Measurements from ENCODE around the gene SDS.

SDS gene, protein sequence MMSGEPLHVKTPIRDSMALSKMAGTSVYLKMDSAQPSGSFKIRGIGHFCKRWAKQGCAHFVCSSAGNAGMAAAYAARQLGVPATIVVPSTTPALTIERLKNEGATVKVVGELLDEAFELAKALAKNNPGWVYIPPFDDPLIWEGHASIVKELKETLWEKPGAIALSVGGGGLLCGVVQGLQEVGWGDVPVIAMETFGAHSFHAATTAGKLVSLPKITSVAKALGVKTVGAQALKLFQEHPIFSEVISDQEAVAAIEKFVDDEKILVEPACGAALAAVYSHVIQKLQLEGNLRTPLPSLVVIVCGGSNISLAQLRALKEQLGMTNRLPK

DNA sequence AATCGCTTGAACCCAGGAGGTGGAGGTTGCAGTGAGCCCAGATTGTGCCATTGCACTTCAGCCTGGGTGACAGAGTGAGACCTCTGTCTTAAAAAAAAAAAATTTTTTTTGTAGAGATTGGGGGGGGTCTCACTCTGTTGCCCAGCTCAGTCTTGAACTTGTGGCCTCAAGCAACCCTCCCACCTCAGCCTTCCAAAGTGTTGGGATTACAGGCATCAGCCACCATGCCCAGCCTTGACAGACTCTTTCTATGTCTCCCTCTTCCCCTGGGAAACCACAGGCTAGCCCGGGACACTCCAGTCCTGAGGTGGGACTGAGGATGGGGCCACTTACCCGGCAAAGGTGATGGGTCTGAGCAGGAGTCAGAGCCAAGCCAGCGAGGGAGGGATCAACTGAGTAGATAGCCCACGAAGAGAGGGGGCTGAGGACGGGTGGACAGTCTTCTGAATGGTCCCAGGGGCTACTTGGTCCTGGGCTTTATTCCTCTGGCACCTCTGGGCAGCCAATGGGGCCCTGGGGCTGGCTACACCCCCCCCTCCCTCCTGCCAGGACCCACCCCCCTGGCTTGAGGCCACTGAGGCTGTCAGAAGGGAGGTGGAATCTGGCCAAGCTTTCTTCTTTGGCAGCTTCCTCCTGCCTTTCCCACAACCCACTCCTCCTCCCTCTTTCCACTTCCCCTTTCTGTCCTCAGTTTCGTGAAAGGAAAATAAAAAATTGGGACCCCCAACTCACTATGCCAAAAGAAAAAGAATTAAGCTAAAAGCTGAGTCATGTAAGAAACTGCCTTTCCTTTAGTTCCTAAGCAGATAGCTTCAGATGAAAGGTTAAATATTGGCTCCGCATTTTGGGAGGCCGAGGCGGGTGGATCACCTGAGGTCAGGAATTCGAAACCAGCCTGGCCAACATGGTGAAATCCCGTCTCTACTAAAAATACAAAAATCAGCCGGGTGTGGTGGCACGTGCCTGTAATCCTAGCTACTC, at the start of gene SDS:
Gene SDS, minus strand, starts transcription at position 453 of the 981 bp plus-strand sequence. CDS start 4,179 bp downstream, outside the sequence.
- no peak within 1 kb of the TSS for H3K4me3 ChIP-seq (ENCODE audit: low read depth, low read length)

DNA sequence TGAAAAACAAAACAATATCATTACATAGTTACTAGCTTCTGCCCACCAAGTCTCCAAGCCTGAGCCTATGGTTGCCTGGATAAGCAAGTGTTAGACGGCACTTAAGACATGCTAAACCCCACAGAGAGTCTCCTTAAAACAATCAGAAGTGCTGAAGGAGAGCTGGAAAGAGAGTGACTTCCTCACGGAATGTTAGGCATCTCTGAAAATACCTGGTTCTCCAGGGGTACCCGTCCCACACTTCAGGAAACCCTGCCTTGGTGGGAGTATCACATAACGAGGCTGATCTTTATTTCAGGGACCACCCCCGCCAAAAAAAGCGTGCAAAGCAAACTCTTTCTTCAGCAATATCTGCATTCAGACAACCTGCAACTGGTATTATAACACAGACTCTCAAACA, 49.6 kb upstream of the SDS start:
- DNase-seq (ENCODE audit: low read depth): no peak
- no peak overlapping the region for H3K4me3 ChIP-seq (ENCODE audit: low read depth, low read length)

More for the DNA sequence above, at the start of gene SDS:
- DNase-seq (ENCODE audit: low read depth): no peak

DNA sequence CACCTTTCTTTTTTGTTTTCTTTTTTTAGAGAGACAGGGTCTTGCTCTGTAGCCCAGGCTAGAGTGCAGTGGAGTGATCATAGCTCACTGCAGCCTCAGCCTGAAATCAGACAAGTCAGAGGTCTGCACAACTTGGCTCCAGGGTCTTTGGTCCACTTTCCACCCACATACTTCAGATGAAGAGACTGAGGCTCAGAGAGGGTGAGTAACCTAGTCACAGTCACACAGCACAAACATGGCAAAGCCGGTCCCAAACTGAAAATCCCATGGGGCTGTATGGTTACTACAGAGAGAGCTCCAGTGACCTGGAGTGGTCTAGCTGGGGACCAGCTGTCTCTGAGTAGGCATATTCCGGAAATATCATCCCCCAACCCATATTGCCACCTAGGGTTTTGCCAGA, 48.8 kb upstream of the SDS start:
- DNase-seq (ENCODE audit: low read depth): no peak
- H3K4me3 ChIP-seq (ENCODE audit: low read depth, low read length): no peak overlapping the region

DNA sequence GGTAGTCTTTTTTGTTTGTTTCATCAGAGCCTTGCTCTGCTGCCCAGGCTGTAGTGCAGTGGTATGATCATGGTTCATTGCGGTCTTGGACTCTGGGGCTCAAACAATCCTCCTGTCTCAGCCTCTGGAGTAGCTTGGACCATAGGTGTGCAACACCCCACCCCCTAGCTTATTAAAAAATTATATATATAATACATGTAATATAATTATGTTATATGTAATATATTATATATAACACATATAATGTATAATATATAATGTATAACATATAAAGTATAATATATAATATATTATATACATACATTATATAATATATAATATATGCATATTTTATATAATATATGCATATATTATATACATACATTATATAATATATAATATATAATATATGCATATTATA, 46.2 kb upstream of the SDS start:
- DNase-seq (ENCODE audit: low read depth): no peak
- no peak overlapping the region for H3K4me3 ChIP-seq (ENCODE audit: low read depth, low read length)

DNA sequence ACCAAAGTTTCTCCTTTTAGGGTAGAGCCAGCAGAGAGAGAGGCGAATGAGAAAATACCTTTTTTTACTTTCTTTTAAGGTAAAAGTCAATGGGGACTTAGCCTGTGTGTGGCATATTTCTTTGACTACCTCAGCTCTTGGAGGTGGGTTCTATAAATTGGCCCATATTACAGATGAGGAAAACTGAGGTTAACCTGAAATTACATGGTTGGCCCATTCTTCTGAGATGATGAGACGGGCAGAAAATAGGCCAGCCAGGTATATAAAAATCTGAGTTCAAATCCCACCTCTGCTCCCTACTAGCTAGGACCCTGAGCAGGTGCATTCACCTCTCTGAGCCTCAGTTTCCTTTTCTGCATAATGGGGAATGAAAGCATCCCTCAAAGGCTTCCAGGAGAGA, 45.6 kb upstream of the SDS start:
- H3K4me3 ChIP-seq (ENCODE audit: low read depth, low read length): no peak overlapping the region
- no peak for DNase-seq (ENCODE audit: low read depth)

DNA sequence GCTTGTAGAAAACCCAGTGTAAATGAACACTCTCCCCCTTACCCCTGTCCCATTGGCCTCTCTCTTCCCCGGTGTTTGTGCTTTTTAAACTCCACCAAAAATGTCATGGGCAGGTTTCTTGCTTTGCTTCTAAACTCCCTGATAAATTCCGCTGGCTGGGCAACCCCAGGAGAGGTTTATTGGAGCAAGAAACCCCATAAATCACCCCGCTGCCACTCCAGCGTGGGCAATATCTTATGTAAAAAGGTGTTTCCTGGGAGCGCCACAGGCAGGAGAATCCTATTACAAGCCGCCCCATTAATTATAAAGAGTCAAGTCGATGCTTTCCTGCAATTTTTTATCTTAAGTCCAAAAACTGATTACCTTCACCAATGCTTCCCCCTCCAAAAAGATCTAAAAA, 45.2 kb upstream of the SDS start:
- no peak for DNase-seq (ENCODE audit: low read depth)
- no peak overlapping the region for H3K4me3 ChIP-seq (ENCODE audit: low read depth, low read length)

DNA sequence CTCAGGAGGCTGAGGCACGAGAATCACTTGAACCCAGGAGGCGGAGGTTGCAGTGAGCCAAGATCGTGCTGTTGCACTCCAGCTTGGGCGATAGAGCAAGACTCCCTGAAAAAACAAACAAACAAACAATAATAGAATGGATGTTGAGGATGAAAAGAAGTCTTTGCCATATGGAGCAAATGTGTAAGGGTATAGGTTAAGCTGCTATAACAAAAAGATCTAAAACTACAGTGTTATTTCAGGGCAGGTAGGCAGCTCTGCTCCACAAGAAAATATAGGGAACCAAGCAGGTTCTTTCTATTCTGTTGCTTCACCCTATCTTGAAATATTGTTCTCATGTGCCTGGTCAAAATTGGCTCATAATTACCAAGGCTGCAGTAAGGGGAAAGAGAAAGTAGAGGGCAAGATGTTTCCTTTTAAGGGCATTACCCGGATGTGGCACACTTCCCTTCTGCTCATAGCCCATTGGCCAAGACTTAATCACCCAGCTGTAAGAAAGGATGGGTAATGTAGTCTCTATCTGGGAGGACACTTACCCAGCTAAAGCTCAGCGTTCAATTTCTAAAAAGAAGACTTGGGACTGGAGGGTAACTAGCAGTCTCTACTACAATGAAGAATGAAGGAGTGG, 42.0 kb upstream of the SDS start:
- no peak overlapping the region for H3K4me3 ChIP-seq (ENCODE audit: low read depth, low read length)
- DNase-seq (ENCODE audit: low read depth): no peak

DNA sequence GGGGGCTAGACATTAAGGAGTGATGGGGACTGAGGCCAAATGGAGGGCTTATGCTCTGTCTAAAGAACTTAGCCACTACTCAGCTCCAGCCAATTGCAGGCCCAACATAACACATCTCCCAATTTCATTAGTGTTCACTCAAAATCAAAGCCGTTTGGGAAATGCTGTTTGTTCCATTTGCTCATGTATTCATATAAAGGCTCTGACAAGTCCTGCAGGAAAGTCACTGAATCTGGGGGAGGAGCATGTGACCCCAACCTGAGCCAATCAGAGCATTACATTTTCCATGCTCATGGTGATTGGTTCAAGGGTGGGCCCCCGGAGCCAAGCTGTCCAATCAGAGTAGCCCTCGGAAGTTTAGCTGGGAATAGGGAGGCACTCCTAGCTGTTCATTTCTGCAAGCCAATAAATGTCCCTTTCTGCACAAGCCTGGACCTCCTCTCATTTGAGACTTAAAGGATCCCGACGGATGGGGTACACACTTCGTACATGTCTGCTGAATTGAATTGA, 39.4 kb upstream of the SDS start:
- DNase-seq (ENCODE audit: low read depth): no peak
- H3K4me3 ChIP-seq (ENCODE audit: low read depth, low read length): no peak overlapping the region

DNA sequence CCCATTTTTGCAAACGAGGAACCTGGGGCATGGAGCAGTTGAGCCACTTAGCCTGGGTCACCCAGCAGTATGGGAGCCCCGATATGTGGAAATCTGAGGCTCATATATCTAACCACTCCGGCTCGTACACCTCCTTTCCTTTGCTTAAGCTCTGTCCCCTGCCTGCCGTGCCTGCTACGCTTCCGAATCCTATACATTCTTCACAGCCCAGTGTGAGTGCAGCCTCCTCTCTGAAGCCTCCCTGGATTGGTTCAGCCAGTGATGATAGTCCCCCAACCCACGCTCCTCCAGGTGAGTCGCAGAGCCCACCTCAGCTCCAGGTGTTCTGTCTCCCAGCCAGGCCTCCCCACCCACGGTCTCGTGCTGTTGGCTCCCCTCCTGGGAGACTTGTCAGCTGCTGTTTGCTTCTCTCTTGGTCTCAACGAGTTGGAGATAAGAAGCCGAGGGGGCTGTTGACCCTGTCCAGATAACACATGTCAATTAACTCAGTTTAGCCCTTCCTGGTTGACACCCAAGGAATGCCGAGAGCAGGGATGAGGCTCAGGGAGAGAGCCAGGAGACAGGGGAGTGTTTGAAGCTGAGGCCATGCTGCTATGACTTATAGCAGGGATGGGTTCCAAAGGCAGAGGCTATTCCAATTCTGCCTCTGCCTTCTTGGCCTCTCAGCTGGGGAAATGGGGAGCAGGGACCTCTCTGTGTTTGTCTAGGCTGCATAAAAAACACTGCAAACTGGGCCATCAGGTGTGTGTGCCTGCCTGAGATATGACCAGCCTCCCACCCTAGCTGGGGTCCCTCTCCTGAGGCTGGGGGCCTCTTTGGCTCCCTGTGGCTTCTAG, 37.5 kb upstream of the SDS start:
- no peak overlapping the region for H3K4me3 ChIP-seq (ENCODE audit: low read depth, low read length)
- DNase-seq (ENCODE audit: low read depth): no peak

DNA sequence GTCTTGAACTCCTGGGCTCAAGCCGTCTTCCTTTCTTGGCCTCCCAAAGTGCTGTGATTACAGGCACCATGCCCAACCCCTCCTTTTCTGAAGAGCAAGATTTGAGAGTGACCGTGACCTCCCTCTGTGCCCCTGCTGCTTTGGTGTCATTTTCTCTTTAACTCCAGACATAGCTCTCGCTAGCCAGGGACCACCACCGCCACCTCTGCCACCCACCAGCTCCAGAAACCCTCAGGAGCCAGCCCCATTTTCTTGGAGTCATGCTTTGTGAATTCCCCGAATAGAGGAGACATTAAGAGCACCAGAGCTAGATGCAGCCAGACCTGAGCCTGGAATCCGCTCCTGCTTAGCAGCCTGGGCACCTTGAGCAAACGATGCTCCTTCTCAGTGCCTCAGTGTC, 36.6 kb upstream of the SDS start:
- no peak overlapping the region for H3K4me3 ChIP-seq (ENCODE audit: low read depth, low read length)
- no peak for DNase-seq (ENCODE audit: low read depth)

DNA sequence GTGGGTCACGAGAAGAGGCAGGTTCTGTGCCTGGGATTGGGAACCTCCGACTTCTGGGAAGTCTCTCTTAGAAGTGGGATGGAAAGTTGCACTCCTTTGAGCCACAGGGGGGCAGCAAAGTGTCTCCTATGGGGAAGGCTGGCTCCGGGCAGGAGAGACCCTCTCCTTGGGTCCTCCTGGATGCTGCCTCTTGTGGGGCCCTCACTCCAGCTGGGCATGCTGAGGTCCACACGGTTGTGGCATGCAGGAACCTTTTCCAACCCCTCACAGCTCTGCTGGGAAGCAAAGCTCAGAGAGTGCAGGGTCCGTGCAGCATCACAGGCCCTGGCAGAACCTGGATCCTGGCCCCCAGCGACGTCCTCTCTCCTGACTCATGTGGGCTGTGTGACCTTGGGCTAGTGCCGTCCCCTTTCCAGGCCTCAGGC, 35.9 kb upstream of the SDS start:
- DNase-seq (ENCODE audit: low read depth): no peak
- no peak overlapping the region for H3K4me3 ChIP-seq (ENCODE audit: low read depth, low read length)

DNA sequence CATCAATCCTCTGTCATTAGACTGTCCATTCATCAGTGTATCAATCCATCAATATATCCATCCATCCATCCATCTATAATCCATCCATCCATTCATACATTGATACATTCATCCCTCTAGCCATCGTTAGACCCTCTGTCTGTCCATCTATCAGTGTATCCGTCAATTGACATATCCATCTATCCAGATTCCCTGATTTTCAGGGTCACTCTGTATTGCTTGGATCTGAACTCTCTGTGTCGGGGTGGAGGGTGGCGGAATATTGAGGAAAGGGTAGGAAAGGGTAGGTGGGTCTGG, 35.6 kb upstream of the SDS start:
- no peak overlapping the region for H3K4me3 ChIP-seq (ENCODE audit: low read depth, low read length)
- no peak for DNase-seq (ENCODE audit: low read depth)

DNA sequence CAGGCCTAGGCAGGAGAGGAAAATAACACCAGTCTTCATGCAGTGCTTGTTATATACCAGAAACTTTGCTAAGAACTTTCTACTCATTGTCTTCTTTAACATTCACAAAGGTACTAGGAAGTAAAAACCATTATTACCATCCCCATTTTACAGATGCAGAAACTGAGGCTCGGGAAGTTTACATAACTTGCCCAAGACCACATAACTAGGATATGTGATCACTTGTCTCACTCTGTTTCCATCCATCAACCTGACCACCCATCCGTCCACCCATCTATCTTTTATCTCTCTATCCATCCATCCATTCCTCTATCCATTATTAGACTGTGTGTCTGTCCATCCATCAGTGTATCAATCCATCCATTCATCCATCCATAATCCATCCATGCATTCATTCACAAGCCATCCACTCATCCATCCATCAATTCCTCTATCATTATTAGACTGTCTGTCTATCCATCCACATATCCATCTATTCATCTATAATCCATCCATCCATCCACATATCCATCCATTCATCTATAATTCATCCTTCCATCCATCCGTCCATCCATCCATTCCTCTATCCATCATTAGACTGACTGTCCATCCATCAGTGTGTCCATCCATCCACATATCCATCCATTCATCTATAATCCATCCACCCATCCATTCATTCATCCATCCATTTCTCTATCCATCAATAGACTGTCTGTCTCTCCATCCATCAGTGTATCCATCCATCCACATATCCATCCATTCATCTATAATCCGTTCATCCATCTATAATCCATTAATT, 35.0 kb upstream of the SDS start:
- H3K4me3 ChIP-seq (ENCODE audit: low read depth, low read length): no peak overlapping the region
- DNase-seq (ENCODE audit: low read depth): no peak

DNA sequence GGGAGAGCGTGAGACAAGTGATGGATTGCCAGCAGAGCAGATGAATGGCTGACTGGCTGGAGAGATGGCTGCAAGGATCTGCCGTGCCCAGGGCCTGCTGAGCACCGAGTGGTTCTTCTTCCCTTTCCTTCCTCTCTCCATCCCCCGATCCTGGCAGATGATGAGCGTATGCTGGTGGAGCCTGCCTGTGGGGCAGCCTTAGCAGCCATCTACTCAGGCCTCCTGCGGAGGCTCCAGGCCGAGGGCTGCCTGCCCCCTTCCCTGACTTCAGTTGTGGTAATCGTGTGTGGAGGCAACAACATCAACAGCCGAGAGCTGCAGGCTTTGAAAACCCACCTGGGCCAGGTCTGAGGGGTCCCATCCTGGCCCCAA, 34.0 kb upstream of the SDS start:
- no peak overlapping the region for H3K4me3 ChIP-seq (ENCODE audit: low read depth, low read length)
- DNase-seq (ENCODE audit: low read depth): no peak

DNA sequence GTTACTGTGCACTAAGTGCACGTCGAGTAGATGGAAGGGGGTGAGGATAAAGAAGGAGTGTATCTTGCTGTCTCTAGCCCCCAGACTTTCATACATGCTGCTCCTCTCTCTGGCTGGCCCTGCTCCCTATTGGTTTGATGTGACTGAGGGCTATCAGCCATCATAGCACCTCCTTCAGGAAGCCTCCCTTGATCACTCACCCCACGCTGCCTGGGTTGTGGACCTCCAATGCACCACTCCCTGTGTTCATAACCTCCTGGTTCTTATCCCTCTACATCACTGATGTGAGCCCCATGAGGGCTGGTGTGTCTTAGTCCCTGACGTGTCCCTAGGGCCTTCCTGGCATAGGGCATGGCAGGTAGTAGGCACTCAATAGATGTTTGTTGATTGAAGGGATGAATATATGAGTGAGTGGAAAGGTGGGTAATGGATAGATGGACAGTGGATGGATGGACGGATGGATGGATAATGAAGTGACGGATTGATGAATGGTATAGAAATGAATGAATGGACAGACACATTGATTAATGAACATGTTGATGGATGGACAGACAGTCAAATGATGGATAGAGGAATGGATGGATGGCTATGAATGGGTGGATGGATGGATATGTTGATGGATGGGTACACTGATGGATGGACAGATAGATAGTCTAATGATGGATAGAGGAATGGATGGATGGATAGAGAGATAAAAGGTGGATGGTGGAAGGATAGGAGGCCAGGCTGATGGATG, 33.5 kb upstream of the SDS start:
- DNase-seq (ENCODE audit: low read depth): no peak
- H3K4me3 ChIP-seq (ENCODE audit: low read depth, low read length): no peak overlapping the region

DNA sequence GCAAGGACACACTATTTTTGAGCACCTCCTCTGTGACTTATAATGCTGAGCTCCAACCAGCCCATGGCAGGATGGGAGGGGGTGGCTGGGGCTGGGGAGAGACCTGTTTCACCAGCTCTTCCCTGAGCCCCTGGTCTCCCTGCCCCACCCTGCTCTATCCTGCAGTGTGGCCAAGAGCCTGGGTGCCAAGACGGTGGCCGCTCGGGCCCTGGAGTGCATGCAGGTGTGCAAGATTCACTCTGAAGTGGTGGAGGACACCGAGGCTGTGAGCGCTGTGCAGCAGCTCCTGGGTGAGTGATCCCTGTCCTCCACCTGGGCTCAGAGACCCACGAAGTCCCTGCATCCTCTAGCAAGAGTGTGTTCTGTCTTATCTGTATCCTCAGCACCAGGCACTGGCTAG, 32.9 kb upstream of the SDS start:
- DNase-seq (ENCODE audit: low read depth): no peak
- H3K4me3 ChIP-seq (ENCODE audit: low read depth, low read length): no peak overlapping the region

DNA sequence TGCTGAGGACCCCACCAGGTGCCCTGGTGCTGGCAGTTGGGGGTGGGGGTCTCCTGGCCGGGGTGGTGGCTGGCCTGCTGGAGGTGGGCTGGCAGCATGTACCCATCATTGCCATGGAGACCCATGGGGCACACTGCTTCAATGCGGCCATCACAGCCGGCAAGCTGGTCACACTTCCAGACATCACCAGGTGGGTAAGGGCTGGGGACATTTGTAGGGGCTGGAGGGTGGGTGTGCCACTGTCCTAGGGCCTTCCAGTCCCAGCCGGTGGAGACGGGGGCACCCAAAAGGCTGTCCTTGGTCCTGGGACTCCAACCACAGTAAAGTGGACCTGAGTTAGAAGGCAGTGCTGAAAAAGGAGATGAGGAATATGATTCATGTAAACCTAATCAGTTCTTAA, 31.7 kb upstream of the SDS start:
- no peak overlapping the region for H3K4me3 ChIP-seq (ENCODE audit: low read depth, low read length)
- DNase-seq (ENCODE audit: low read depth): no peak

DNA sequence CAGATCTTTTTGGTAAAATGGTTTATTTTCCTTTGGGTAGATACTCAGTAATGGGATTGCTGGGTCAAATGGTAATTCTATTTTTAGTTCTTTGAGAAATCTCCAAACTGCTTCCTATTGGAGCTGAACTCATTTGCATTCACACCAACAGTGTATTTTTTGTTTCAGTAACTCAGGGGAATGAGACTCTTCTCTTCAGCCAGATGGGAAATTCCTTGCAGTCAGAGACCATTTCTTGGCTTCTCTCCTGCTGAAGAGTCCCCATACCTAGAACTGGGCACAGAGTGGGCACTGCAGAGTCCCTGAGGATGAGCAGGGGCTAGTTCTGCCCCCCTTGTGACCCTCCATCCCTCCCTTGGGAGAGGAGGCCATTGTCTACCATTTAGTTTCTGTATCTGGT, 29.3 kb upstream of the SDS start:
- DNase-seq (ENCODE audit: low read depth): no peak

More for the DNA sequence above, 29.3 kb upstream of the SDS start:
- no peak overlapping the region for H3K4me3 ChIP-seq (ENCODE audit: low read depth, low read length)

Data from skeletal muscle cell (primary cell).